ENCODE measurements around the gene SMAD3.

The SMAD3 gene

DNA sequence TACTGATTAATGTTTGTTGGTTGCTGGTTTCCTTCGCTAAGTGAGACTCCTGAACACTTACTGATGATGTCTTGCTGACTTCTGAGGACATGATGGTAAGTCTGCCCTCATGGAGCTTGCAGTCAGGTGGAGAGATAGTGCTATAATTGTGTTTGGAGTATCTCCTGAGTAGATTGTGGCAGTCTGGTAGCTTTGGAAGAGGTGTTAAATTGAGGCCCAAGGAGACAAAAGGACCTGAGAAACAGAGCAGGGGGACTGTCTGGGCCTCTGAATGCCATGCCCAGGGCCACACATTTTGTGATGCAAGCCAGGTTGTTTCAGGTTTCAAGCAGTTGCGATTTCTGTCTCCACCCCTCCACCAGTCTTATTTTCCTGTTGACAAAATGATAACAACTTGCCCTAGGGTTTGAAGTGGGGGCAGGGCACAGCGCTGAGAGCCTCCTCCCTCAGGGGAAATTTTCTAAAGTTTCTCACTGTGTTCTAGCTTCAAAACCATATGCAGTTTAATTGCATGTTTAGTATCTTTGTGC is 16.7 kb downstream of the SMAD3 start:
- peak in 5 of 6 experiments; percentile 35 to 76 (median 58) for DNase-seq

DNA sequence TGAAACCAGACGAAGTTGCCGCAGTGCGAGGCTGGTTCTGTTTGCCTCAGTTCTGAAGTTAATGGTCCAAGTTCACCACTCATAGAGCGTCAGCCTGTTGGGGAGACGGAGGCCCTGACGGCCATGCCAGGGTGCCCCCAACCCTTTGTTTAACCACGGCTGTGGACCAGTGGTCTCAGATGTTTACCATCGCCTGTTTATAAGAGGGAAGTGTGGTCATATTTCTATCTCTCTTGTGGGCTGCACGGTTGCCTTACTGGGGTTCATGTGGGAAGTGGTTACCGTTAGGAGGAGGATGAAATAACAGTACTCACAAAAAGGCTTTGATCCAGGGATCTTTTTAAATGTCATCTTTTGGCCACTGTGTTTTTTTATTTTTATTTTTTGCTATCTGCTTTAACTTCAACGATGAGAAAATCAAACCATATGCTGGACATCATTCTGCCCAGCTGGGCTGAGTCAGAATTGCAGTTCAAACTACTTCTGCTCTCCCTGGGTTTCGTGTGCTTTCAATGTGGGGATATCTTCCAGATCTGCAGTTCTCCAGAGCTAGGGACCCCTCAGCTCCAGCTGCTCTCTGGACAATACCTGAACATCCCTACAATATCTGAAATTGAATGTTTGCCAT is 17.8 kb downstream of the SMAD3 start:
- peak in 2 of 6 experiments; percentile 15 to 21 for DNase-seq

DNA sequence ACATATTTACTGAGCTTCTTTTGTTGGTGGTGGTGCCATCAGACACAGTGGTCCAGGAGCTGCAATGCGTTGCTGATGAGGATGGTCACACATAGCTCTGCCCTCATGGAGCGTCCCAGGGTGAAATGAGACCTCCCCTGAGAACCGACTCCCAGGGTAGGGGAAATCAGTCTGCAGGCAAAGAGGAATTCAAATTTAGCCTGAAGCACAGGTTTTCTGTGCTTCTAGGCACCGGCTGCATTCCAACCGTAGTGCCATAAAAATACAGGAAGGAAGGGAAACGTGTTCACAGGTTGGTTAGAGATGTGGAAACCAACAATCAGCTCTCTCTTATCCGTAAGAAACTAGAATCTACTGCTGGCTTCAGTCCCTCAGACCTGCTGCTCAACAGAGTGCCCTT is 19.2 kb downstream of the SMAD3 start:
- DNase-seq: no peak

DNA sequence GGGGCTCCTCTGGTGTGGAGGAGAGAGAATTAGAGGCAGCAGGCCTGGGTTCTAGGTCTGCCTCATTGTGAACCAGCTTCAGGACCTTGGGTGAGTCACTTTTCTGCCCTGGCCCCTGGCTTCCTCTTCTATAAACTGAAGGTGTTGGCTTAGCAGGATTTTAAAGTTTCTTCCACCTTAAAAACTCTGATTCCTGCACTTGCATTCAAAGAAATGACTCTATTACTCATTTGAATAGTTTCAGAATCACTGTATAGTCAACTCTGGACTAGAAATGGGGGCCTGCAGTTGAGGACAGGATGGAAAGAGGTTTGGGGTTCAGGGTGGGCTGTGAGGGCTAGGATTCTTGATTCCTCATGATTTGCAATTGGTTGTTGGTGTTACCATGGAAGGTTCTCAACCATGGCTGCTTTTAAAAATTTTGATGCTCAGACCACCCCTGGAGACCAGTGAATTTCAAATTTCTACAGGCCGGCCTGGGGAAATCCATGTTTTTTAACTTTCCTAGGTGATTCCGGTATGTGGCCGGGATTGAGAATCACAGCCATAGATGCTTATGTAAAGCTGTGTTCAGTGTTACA is 19.9 kb downstream of the SMAD3 start:
- DNase-seq: no peak

DNA sequence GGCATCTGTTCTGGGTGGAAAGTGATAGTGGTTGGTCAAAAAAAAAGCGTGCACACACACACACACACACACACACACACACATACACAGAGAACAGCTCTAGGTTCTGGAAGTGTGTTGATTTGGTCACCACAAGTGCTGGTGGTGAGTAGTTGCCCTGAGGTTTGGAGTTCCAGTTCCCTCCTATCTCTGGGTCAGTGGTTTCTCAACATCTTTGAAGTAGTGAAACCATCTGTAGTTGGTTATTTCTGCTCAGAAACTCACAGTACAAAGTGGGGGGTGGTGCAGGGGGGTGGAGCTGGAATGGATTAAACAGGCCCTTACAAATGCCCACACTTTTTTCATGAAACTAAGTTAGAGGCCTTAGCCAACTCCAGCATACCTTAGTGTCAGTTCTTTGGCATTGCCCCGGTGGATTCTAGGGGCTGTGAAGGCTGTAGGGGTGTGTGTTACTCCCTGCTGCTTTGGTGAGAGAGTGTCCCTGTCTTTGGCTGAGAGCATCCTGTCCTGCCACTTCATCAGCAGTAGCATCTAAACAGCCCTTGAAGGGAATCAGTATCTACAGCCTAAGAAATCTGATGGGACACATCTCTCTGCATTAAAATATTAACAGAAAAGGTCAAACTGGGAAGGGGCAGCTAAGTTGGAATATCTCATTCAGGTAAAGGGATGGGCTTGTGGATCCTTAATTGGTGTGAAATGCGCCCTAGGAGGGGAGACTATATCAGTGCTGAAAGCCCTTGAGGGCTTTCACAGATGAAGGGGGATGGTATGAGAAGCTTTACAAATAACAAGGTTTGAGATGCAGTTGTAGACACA is 20.6 kb downstream of the SMAD3 start:
- DNase-seq: peak in 1 of 6 experiments; percentile 16

- no peak for DNase-seq
Observed at GRCh38 chr15:67086637-67086914, 21.2 kb downstream of the SMAD3 start.

DNA sequence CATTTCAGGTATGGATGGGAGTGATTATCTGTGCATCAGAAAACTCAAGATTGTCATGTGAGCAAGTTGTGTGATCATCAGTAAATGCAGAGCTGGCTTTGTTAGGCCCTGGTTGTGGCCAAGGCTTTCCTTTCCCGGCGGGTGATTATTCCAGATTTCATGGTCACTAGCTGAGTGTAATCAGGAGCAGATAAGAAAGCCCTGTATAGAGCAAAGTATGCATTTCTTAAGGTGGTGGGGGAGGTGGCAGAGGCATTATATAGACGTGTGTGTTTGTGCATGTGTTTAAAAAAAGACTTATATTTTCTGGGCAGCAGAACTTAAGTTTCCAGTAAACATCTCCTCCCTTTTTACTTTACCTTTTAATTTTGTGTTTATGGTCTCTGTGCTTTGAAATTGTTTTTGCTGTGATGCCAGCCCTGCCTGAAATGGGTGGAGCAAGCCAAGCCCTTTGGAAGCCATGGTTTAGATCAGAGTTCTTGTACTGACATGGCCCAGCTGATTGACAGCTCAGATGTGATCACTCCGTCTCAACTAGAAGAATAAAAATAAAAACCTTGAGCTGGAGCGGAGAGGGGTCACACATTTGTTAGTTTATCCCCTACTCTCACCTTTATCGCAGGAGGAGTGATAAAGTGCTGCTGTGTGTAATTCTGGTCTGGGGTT is 22.2 kb downstream of the SMAD3 start:
- no peak for DNase-seq

DNA sequence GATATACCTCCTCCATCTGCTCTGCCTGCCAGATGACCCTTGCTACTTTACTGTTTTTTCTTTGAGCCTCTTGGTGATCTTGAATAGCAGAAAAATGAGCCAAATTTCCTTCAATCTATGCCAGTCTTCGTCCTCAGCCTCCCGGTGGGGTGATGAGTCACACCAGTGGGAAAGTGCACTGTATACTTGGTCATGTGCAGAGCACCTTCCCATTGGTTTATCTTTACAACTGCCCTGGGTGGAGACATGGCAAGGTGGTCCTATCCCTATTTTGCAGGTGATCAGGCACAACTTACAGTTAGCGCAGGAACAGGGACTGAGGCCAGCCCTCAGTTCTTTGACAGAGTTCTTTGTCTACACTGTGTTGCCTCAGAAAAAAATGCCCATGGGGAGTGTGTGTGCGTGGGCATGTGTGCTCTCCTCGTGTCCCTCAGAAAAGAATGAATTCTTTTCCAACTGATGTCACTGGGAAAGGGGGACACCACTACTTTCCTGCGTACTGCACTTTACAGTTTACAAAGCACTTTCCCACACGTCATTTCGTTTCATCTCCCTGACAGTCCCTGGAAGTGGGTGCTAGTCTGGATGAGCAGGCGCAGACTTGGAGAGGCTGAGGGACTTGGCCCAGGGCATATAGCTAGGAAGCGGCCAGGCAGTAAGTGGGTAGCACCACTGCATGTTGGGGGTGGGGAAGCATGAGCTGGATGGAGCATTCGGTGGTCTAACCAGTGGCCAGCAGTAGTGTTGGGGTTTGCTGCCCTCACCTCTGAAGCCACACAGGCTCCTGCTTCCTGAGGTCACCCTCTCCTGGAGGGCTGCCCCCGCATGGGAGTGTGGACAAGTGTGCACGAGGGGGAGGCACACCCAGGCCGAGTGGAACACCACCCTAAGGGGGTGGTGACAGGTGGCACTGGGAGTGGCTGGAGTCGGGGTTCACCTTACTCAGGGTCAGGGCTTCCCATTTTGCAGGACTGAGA is 24.1 kb downstream of the SMAD3 start:
- no peak for DNase-seq

GRCh38 chr15:67090297-67091070 is 25.1 kb downstream of the SMAD3 start:
- no peak for DNase-seq

DNA sequence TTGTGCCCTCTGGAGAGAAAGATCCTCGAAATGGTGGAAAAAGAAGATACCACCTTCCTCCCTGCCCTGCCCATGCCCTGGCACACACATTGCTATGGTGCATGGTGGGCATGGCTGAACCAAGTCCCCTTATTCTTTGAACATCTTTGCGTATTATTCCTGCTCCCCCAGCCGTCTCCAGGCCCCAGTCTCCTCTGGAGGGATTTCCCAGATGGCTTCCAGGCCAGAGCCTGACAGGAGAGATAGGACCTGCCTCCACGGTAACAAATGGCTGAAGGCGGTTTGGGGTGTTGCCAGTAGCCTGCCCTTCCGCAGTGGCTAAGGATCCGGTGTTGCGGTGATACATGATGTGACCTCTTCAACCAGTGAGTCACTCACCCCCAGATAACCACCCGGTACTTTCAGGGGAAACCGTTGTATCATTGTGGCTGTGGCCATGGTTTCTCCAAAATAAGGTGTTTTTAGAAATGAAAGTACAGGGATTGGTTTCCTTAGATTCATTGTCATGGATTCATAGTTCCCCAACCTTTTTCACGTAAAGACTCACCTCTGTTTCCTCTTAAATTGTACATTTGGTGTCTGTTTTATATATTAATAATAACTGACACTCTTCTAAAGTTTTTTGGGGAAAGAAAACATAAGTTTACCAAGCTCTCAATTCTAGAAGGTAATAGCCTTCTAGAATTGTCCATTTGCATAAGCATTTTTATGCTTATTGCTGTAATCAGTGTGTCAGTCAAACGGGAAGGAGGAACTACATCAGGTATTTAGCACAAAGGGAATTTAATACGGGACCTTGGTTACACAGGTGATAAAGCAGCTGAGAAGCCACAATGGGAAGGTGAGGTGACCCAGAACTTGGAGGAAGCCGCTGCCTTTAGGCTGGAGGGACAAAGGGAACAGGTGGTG is 25.9 kb downstream of the SMAD3 start:
- DNase-seq: no peak

DNA sequence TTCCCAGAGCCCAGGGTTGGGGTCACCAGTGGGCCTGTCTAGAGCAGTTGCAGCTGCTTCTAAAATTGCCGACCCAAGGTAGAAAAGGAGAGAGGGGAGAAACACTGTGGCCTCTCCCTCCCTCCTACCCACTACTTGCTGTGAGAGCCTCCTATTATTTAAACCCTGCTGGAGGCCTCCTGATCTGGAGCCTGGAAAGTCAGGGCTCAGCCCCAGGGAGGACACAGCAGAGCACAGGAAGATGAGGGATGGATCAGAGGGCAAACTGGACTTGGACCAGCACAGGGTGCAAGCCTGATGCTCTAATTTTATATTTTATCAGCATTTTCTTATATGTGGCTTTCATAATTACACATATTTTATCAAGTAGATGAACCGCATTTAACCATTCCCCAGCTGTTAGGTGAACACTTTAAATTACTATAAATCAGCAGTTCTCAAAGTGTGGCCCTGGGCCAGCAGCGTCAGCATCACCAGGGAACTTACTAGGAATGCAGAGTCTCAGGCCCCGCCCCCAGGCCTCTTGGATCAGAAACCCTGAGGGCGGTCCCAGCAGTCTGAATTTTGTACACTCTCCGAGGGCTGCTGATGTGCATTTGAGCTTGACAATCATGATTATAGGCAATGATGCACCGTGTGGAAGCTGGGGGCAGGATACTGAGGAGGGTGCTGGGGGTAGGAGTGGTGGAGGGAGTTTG is 26.7 kb downstream of the SMAD3 start:
- DNase-seq: no peak

- no peak for DNase-seq
Observed at GRCh38 chr15:67092752-67093503, 27.5 kb downstream of the SMAD3 start.

GRCh38 chr15:67093504-67093862 is 28.1 kb downstream of the SMAD3 start:
- DNase-seq: no peak

GRCh38 chr15:67094001-67094826 is 28.8 kb downstream of the SMAD3 start:
- no peak for DNase-seq

GRCh38 chr15:67095912-67096311 is 30.5 kb downstream of the SMAD3 start:
- no peak for DNase-seq

DNA sequence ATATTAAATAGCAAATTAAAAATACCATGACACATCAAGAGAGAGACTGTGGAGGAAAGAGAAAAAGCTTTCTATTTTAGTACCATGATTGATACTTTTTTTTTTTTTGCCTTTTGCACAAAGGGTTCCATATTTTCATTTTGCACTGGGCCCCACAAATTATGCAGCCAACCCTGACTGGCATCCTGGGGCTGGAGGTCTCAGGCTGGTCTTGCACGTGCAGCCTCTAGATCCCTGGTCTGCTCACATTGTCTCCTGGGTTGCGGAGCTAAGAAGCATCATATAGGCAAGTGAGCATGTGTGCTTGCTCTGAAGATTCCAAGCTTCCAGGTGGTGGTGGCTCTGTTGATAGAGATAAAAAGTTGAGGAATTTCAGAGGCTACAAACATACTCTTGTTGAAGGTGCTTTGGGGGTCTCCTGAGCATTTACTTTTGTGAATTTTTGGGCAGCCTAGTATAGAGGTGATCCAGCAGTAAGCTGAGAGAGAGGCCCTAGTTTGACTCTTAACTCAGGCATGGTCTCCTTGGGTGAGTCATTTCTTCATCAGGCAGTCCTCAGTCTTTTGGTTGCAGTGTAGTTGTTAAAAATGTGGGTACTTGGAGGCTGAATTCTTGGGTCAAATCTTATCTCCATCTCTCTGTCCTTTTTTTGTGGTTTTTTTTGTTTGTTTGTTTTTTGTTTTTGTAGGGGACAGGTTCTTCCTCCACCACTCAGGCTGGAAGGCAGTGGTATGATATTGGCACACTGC is 31.3 kb downstream of the SMAD3 start:
- no peak for DNase-seq

DNA sequence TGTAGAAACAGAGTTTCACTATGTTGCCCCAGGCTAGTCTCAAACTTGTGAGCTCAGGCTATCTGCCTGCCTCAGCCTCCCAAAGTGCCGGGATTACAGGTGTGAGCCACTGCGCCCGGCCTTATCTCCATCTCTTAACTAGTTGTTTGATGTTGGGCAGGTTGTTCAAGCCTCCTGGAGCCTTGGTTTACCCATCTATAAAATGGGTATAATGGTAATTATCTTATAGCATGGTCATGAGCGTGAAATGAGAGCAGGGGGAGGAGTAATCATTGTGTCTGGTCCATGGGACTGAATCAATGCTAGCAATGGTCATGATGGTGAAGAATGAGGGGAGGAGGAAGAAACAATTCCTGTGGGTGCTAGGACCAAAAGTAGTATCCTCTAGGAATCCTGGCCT is 32.0 kb downstream of the SMAD3 start:
- DNase-seq: no peak

Data from stimulated activated naive CD4-positive, alpha-beta T cell (primary cell).